ENCODE measurements around the gene EIF2S1.
"Not testable (repeated sequence)": the region's sequence is repeated elsewhere in the genome, so short reads cannot be mapped to it uniquely, and the experiment has no call there.

The EIF2S1 gene

DNA sequence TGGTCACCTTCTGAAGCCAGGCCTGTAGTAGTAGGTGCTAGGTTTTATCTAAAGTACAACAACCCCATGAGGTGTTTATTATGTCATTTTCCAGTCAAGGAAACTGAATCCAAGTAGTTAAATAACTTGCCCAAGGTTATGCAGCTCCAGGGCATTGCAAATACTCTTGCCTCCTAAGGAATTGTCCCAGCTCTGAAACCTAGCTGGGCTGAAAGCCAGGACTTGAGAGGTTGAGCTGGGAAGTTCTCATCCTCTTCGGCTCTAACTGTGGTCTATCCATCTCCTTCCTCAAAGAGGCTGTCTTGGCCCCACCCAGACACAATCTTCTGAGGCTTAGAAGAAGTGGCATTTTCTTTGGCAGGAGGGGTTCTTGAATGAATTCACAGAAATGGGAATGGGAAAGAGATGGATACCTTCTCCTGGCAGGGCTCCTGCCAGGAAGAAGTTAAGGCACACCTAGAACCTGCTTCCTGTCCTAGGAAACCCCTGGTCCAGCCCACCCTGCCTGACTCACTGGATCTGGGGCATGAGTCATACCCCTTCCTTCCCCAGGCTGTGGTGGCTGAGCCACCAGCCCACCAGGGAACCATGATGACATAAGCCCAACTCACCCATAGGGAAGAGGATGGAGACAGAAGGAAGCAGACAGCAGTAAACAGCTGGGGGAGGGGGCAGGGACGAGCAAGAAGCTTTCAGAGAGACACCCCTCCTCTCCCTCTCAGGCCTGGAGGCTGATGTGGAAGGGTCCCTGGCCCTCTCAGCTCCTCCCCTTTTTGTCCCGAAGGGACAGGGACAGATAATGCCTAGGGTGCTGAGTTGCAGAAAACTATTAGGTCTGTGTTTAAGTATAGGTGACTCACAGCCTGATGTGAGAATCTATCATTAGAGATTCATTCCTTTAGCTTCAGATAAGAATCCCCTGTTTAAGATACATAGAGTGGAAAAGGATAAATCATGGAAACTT lies 54.0 kb downstream of the EIF2S1 start:
- DNase-seq: peak; percentile 84

DNA sequence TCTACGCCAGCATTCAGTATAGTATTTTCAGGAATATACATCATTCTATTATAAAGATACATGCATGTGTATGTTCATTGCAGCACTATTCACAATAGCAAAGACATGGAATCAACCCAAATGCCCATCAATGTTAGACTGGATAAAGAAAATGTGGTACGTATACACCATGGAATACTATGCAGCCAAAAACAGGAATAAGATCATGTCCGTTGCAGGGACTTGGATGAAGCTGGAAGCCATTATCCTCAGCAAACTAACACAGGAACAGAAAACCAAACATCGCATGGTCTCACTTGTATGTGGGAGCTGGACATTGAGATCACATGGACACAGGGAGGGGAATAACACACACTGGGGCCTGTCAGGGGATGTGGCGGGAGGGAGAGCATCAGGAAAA lies 55.5 kb downstream of the EIF2S1 start:
- DNase-seq: not testable (repeated sequence)

DNA sequence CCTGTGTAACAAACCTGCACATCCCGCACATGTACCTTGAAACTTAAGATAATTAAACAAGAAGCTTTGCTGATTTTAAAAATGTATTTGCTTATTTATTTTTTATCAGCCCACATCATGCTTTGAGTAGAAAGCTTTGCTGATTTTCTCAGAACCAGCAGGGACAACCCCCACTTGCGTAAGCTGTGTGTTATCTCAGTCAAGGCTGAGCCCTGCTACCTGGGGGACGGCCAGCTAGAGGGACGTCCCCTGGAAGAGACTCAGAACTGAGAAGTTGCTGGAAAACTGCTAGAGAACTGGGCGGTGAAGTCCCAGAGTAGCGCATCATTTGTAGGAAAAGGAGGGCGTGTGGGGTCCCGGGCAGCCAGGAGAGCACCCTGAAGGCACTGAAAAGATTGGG lies 56.0 kb downstream of the EIF2S1 start:
- no peak for DNase-seq

DNA sequence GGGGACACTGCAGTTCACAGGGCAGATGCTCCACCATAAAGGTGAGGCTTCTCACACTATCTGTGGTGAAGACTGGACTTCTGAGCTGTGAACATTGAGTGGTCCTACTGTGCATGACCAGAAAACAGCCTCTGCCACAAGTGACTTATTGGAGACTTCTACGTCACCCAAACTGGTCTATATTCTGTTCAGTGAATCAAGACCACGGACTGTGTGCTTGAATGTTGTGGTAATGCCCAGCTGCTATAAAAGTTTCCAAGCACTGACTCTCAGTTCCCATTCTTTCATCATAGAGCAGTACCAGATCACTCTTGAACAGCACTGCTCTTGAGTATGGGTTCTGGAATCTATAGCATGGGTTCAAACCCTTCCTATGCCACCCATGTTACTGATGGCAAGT lies 56.7 kb downstream of the EIF2S1 start:
- DNase-seq: peak; percentile 34

DNA sequence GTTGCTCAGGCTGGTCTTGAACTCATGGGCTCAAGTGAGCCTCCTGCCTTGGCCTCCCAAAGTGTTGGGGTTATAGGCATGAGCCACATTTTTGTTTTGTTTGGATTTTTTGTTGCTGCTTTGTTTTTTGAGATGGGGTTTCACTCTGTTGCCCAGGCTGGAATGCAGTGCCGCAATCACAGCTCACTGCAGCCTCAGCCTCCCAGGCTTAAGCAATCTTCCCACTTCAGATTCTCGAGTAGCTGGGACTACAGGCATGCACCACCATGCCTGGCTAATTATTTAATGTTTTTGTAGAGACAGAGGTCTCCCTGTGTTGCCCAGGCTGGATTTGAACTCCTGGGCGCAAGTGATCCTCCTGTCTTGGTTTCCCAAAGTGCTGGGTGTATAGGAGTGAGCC lies 57.5 kb downstream of the EIF2S1 start:
- no peak for DNase-seq

DNA sequence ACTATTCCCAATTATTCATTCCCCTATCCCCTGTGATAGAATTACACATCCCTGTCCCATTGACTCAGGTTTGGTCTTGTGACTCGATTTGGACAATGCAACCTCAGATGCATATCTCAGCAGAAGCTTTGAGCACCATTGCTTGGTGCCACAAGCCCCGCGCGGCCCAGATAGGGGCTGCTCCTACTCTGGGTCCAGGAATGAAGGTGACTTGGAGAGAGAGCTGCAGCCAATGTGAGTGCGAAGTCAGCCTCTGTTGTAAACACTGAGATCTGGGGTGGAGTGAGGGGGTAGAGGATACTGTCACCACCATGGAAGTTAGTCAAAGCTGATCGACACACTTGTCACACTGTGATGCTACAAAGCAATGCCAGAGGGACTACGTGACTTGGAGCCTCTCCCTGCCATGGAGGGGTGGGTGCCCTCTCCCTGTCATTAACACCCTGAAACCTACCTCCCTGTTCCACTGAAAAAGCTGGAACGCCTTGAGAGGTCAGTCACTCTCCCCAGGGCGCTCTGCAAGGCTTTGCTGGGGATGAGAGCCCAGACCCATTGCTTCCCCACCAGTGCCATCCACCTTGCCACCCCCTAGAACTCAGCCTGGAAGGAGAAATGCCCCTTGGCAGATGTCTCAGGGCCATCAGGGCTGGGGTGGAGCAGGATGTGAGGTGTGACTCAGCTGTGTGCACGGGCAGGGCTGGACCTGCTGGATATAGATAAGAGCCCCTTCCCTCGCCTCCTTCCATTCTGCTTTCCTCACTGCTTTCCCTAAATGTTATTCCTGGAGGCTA lies 58.5 kb downstream of the EIF2S1 start:
- DNase-seq: no peak

DNA sequence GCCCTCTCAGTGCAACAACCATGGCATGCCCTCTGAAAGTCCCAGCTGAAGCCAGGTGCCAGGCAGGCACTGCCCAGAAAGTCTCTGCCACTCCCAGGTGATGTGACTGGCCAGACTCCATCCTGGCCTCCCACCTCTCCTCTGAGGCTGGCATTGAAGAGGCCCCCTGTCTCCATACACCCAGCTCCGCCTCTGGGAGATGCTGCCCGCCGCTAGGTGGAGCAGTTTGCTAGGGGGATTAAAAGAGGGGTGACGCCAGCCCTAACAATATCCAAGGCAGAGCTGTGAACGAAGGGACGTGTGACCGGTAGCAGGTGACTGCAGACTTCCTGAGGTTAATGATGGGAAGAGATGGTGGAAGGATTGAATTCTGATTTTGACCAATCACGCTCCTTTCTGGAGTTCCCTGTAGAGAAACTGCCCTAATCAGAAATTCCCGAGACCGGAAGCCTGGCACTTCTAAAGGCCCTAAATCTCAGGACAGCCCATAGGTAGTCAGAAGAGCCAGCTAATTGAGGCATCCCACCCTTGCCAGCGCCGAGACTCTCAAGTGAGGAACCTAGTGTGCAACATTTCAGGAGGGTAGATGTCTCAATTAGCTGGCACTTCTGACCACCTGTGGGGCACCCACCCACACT lies 60.1 kb downstream of the EIF2S1 start:
- peak; percentile 50 for DNase-seq

DNA sequence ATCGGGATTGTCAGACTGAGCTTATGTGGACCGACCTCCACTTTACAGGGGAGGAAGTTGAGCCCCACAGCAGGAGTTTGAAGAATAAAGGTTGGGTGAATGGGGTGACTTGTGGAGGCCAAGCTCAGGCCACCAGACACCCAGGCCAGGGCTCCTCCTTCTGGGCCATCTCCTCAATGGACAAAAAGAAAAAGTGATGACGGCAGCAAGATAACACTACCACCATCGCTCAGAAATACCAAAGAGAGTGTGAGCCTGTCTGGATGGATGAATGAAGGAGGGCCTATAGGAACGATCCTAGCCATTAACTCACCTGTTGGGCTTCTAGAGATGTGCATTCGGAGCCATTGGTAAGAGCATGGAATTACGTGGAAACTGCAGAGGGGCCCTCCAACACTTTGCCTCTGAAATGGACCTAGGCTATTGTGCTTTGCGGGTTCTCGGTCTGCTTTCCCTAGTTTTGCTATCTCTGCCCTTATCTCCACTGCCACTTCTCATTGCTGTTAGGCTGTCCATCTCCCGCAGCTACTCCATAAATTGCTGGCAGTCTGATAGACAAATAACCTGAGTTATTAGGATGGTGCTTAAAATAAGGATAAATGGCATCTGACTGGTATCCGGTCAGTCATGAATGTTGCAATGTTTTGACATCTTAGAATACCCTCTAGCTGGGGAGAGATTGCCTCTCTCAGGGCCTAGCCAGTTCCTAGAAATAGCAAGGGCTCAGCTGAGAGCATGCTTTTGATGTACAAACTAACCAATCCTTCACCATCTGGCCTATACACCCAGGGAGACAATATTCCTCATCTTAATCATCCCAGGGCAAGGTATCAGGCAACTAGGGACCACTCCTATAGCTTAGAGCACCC lies 61.5 kb downstream of the EIF2S1 start:
- DNase-seq: no peak

DNA sequence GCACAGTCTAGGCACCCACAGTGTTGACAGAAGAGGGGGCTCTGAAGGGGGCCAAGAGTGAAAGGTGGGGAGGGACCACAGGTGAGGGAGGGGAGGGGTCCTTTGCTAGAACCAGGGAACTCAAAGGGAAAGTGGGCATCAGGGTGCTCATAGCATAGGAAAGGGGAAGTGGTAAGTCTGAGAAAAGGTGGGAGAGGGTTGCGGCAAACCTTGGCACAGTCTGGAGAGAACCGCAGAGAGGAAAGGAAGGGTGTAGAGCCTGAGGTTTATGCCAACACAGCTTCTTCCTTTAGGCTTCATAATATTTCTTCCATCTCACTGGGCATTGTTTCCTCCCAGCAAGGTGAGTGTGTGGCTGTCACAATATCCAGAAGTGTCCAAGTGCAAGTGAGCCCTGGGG lies 63.3 kb downstream of the EIF2S1 start:
- DNase-seq: peak; percentile 22

DNA sequence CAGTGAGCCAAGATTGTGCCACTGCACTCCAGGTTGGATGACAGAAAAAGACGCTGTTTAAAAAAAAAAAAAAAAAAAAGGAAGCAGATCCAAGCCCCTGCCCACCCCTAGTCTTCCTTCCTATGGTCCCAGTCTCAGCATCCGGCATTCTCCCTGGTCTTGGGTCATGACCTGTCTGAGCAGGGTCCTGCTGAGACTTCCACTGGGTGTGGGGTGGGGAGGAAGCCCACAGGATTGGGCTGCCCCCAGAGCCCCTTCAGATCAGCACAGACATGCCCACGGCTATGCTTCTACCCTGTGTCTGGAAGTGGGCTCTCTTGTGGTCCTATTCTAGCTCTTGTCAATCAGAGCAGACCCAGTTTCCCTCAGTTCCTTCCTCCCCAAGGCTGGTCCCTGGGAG lies 64.4 kb downstream of the EIF2S1 start:
- DNase-seq: no peak

DNA sequence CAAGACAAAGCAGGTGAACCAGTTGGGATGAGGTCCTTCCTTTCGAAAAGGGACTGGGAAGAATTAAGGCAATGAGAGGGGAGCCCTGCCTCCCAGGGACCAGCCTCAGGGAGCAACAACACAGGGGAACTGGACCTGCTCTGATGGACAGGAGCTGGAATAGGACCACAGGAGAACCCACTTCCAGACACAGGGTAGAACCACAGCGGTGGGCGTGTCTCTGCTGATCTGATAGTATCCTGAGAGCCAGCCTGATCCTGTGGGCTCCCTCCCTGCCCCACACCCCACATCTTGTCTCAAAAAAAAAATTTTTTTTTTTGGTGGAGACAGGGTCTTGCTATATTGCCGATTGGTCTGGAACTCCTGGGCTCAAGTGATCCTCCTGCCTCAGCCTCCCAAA lies 65.5 kb downstream of the EIF2S1 start:
- DNase-seq: no peak

DNA sequence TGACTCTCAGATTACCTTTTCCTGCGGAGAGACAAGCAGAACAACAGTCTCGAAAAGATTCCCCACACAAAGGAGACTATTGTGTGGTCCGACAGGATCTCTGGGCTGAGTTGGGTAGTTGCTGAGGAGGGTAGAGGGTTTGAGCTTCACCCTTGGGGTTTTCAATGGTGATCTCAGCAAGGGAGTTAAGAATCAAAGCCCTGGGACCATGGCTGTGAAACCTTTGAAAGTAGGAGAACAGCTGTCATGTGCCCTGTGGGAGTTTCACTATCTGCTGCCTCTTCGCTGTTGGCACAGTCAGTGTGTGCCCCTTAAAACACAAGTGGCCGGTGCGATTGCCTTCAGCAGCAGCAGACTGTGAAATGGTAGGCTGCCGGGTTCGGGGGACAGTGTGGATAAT lies 66.0 kb downstream of the EIF2S1 start:
- no peak for DNase-seq

DNA sequence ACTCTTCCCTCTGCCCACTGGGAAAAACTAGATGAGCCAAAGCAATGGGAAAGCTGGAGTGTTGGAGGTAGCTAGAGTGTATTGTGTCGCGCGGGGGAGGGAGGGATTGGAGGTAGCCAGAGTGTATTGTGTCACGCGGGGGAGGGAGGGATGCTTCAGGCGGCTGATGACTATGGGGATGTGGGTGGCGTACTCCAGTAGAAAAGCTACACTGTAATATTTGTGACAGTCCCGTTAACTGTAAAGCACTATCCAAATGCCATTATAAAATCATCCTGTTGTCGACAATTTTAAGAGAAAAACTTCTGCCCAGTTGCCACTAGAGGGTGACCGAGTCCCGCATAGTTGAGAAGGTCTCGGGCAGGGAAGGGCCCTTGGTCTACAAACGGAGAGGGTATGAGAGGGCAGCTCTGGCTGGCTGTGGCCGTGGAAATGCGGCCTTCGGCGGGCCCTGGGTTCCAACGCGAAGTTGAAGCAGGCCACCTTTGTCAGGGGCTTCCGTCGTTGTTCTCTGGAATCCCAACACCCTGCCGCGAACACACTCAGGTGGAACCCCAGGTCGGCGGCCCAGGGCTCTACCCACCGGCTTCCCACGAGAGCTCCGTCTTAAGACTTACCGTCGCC lies 67.0 kb downstream of the EIF2S1 start:
- DNase-seq: peak; percentile 86

DNA sequence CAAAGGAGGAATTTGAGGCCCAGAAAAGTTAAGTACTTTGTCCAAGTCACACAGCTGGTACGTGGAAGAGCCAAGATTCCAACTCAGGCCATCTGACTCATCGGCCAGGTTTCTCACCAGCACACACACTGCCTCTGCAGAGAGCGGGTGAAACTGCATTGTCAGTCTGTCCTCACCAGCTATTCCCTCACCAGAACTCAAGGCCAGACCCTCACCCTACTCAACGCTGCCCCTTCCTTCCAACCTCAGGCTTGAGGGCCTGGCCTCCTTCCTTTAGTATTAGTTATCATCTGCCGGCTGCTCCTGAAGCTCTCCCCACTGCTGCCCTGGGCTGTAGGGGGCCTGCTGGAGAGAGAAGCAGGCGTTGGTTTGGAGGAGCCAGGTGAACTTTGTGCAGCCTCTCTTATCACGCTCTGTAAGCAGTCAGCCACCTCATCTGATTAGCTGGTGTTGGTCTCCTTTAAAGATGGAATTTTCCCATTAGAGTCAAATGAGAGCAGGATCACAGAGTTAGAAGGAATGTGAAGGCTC lies 68.4 kb downstream of the EIF2S1 start:
- no peak for DNase-seq

DNA sequence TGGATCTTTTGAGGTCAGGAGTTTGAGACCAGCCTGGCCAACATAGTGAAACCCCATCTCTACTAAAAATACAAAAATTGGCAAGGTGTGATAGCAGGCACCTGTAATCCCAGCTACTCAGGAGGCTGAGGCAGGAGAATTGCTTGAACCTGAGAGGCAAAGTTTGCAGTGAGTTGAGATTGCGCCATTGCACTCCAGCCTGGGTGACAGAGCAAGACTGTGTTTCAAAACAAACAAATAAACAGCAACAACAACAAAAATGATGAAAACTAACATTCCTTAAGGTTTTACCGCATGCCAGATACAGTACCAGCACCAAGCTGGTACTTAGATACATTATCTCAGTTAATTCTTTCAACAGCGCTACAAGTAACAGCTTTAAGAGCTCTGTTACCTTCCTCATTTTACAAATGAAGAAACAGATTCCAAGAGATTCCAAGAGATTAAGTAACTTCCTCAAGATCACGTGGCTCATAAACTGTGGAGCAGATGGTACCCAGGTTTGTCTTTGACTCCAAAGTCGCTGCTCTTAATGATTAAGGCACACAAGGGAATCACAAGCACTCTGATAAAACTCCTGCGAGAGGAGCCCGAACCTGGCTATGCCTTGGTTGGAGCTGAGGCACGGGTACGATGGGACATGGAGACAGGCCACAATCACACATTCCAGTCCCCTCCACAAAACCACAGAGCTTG lies 69.5 kb downstream of the EIF2S1 start:
- DNase-seq: no peak

DNA sequence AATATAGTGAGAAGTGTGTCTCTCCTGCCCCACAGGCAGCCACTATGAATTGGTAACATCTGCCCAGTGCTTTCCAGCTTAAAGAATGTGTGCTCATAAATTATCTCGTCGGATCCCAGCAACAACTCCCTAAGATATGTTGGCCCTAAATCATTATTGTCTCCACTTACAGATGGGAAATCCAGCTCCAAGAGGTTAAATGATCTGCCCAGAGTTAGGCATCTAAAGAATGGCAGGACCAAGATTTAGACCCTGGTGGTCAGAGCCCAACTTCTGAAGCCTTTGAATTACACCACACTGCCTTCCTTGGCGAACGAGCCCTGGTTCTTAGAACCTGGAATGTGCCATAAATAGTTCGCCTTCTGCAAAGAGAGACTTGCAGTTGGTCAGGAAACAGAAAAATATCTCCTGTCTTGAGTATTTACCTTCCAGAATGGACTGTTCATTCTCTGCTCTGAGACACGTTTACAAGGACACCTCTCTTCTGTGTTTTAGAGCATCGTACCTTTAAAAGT lies 72.0 kb downstream of the EIF2S1 start:
- DNase-seq: no peak

DNA sequence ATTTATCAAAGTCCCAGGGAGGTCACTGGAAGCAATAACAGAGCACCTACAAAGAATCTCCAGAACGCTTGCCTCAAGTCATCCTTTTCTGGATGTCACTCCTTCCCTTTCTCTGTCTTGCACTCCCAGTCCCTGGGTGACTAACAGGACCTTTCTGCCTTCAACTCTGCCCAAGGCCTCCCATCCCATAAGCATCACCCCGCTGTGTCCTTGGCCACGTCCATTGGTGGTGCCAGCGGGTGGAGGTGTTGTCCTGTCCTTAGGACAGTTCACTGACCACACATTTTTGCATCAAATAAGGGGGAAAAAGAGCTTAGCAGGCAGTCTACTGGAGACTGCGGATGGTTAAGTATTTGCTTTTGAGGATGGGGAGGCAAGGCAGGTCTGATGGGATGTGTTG lies 75.5 kb downstream of the EIF2S1 start:
- DNase-seq: no peak
